RPMI8226 (cell line): ENCODE results near the gene XPO6.

Experiments
- DNase-seq: peaks from one replicate; pipeline ENCODE4 v3.0.0-alpha.2; 2015

XPO6 gene

DNA sequence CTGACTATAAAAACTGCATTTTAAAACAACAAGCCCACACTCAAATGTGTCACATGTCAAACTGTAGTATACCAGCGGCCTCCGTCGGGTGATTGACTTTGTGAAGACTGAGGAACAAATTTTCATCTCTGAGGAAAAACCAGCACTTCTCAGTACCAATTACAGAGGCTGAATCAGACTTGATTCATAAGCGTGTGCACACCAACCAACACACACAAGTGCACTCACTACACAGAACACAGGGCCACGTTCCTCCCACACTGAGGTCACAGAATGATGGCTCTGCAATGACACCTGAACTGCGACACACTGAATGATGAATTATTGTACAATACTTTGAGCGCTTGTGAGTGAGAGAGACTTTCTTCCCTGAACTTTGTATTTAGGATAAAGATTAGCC lies 29.6 kb downstream of the XPO6 start:
- no peak for DNase-seq

DNA sequence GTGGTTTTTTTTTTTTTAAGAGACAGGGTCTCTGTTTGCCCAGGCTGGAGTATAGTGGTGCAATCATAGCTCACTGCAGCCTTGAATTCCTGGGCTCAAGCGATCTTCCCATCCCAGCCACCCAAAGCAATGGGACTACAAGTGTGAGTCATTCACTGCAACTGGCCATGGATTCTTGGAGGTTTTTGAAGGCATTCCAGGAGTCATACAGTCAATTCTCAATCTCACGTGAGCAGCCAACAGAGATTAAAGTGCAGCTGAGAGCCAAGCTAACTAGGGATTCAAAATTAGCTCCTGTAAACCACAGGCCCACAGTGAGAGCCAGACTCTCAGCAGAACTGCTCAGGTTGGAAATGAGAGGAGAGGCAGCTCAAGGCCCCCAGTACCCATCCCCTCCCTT lies 30.2 kb downstream of the XPO6 start:
- DNase-seq, result no peak

GRCh38 chr16:28180655-28181460 lies 30.9 kb downstream of the XPO6 start:
- no peak for DNase-seq

GRCh38 chr16:28179354-28179753 lies 32.4 kb downstream of the XPO6 start:
- DNase-seq, result no peak

DNA sequence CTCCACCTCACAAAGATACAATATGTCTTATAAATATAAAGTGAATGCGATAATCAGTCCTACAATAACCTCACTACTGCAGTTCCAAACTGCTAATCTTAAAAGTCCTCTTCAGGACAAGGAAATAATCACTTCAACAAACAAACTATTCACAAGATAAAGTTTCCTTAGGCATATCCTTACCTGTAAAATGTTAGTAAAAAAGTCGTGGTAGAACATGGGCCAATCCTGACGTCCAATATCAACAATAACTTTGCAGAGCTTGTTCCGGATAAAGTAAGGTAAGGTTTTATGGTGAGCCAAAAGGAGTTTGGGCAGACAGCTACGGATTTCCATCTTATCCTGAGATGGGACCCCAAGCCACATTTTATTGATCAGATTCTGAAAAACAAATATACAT lies 36.0 kb downstream of the XPO6 start:
- no peak for DNase-seq

- no peak for DNase-seq
Observed at GRCh38 chr16:28172336-28172735, 39.4 kb downstream of the XPO6 start.

GRCh38 chr16:28171816-28172215 lies 39.9 kb downstream of the XPO6 start:
- DNase-seq, result no peak

GRCh38 chr16:28168991-28169554 lies 42.7 kb downstream of the XPO6 start:
- no peak for DNase-seq

DNA sequence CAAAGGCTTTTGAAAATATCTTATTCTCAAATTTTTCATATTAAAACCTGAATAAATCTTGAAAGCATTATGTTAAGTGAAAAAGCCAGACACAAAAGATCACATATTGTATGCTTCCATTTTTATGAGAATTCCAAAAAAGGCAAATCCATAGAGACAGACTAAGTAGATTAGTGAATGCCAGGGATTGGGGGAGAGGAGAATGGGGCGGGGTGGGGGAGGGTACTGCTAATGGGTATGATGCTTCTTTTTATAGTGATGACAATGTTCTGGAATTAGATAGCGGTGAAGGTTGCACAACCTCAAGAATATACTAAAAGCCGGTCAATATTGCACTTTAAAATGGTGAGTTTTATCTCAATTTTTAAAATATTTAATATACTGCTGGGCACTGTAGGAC lies 44.0 kb downstream of the XPO6 start:
- no peak for DNase-seq

- no peak for DNase-seq
Observed at GRCh38 chr16:28167221-28167620, 44.5 kb downstream of the XPO6 start.

- DNase-seq, result no peak
Observed at GRCh38 chr16:28166394-28167208, 45.2 kb downstream of the XPO6 start.

GRCh38 chr16:28165598-28165997 lies 46.2 kb downstream of the XPO6 start:
- DNase-seq, result no peak

DNA sequence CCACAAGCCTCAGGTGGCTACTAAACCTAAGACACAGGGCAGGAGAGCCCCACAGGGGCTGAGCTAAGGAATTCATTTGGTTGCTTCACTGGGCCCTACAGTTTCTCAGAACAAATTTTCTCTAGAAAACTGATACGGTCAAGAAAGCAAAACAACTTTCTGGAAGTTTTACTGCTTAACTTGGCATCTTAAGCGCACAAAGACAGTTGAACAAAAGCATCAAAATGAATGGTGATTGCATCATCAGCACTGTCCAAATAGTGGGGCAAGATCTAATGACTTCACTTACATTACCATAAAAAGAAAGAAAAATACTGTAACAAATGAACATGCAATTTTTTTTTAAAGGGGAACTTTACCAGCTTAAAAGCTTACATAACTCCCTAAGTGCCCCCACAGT lies 47.6 kb downstream of the XPO6 start:
- DNase-seq, result no peak

DNA sequence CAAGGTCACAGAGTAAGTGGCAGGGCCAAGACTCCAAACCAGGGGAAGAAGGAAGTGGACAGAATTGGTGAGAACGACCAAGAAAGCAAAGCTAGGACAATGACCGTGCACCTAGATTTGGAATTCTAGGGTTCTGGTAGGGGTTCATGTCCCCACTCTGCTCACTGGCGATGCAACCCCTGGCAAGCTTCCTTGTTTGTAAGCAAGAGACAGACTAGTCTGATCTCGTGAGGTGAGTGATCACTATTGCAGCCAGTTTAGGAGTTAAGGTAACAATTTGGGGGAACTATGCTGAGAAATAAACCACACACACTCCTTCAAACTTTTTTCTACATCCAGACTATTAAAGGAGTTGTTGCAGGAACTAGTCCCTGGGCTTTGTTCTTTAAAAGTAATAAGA lies 48.1 kb downstream of the XPO6 start:
- no peak for DNase-seq

- no peak for DNase-seq
Observed at GRCh38 chr16:28162326-28162877, 49.4 kb downstream of the XPO6 start.

- DNase-seq, result no peak
Observed at GRCh38 chr16:28161626-28162025, 50.1 kb downstream of the XPO6 start.

DNA sequence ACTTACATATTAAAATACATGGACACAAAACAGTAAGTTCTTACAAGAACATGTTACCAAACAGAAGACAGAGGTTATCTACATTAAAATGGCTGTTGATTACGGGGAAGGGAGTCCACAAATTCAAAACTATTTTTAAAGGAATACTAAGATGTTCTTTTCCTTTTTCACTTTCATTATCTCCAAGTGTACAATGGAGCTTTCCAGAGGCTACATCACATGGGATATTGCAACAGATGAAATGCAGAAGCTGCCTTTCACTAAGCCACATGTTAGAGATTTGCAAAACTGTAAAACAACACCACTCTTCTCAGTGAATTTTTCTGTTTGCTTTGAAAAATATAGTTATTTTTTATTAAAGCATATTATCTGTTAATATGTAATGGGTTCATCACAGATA lies 53.6 kb downstream of the XPO6 start:
- DNase-seq, result no peak

GRCh38 chr16:28156056-28156680 lies 55.6 kb downstream of the XPO6 start:
- no peak for DNase-seq

DNA sequence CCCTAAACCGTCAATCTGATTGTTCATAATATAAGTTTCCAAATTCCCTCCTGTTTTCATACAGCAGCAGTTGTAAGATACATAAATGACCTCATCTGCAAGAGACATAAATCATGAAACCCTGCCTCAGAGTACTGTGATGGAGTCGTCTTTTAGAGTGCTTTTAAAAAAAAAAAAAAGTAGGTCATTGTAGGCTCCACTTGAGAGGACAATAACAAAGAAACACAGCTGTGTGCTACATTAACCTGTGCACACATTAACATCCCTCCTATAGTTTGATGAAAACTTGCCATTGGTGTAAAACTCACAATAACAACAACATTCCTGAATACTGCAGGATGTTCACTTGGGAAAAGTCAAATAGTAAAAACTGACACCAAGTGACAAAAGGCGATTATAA lies 56.5 kb downstream of the XPO6 start:
- no peak for DNase-seq

DNA sequence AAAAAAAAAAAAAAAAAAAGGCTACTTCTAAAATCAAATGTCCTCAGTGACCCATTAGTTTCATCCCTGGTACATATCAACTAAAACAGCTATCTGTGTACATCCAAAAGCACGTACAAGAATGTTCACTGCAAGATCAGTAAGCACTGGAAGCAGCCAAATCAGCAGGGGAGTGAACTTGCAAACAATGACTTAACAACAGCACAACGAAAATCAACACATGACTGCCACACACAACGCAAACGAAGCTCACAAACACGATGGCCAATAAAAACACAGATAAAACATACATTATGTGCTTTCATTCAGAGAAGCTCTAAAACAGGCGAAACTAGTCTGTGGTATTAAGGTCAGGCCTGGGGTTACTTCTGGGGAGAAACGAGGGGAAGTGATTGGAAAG lies 60.6 kb downstream of the XPO6 start:
- no peak for DNase-seq

GRCh38 chr16:28149011-28149888 lies 62.5 kb downstream of the XPO6 start:
- no peak for DNase-seq

GRCh38 chr16:28146536-28146935 lies 65.2 kb downstream of the XPO6 start:
- DNase-seq, result no peak
